NCI-H146 (cell line): Measurements from ENCODE around the gene MIER2.

Source experiments
- DNase-seq: peaks from one replicate; lab custom pipeline; 2025; lab: John Stamatoyannopoulos, UW

MIER2 gene

GRCh38 chr19:306151-306900 lies 38.3 kb downstream of the MIER2 start:
- no peak for DNase-seq

DNA sequence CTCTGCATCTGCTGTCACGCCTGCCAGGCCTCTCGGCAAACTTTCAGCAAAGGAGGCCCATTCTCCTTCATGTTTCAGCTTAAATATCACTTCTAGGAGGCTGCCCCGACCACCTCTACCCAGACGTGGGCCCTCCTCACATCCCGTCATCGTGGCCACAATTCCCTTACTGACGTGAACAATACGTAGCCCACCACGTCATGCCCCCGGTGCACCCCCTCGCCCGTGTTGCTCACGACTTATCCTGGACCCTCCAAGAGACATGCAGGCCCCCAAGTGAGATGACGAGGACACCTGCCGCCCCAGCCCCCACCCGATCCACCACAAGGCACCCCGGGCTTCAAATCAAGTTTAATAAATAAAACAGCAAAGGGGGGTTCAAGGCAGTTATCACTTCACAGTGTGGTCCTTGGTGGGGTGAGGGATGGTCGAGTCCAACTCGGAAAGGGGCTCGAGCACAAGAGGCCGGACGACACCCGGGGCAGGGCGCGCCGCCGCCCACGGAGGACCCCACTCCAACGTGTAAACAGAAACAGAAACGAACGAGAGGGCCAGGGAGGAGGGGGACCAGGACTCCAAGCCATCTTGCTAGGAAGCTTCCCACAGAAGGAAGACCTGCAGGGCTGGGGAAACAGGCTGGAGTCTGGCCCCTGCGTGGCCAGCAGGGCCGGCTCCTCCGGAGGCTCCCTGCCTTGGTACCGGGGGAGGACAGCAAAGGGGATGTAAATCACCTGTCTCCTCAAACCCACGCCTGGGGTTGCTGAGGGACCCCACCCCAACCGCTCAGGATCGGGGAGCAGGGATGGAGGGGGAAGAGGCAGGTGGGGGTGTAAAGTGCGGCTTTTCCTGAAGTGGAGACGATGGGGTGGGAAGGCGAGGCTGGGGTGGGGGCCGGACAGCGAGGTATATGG lies 39.1 kb downstream of the MIER2 start:
- no peak for DNase-seq

DNA sequence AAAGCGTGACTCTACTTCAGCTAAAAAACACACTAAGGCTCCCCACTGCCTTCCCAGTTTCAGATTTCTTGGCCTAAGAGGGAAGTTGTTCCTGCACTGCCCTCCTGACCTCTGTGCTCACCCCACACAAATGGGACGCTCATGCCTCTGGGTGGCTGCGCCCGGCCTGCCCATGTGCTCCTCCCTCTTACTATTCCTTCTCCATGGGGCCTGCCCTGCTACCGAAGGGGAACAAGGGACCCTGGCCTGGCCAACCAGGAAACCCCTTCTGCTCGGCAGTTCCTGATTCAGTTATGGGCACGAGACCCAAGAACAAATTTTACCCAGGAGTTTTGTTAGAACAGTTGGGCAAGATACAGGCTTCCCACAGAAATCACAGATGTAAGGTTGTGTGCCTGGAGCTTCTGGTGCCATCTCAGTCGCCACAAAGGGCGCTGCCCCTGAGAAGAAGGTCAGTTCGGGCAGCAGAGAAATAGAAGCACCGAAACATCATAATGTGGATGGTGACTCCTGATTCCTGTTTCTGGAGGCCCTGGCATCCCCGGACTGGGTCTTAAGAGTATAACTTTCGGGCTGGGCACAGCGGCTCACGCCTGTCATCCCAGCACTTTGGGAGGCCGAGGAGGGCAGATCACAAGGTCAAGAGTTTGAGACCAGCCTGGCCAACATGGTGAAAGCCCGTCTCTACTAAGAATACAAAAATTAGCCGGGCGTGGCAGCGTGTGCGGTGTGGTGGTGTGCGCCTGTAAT lies 47.9 kb downstream of the MIER2 start:
- DNase-seq = no peak

- DNase-seq = no peak
Observed at GRCh38 chr19:295687-296370, 48.8 kb downstream of the MIER2 start.

DNA sequence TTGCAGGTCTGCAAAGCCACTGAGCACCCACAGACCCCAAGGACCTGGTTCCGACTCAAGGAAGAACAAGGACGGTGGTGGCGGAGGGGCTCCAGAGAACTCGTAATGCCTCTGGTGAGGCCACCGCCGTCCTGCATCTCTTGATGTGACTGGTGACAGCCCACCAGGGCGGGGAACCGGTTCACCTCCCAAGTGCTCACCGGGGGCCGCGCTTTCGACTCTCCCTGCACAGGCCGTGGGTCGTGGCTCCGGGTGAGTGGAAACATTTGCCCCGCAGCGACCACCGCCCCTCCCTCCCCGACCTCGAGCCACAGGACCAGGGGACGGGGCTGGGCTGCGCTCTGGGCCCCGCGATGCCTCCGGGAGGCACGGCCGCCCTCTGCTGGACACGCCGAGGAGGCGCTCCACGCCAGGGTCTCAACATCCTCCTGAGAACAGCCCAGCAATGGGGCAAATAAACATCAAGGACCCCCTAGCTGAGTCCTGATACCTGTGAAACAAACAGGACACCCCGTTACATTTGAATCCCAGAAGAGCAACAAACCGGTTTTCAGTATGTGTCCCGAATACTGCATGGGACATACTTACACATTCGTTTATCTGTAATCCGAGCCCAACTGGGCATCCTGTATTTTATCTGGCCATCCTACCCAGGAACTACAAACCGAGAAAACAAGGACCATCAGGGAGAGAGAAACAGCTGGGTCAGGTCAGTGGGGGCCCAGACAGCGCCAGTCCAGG lies 49.5 kb downstream of the MIER2 start:
- no peak for DNase-seq

DNA sequence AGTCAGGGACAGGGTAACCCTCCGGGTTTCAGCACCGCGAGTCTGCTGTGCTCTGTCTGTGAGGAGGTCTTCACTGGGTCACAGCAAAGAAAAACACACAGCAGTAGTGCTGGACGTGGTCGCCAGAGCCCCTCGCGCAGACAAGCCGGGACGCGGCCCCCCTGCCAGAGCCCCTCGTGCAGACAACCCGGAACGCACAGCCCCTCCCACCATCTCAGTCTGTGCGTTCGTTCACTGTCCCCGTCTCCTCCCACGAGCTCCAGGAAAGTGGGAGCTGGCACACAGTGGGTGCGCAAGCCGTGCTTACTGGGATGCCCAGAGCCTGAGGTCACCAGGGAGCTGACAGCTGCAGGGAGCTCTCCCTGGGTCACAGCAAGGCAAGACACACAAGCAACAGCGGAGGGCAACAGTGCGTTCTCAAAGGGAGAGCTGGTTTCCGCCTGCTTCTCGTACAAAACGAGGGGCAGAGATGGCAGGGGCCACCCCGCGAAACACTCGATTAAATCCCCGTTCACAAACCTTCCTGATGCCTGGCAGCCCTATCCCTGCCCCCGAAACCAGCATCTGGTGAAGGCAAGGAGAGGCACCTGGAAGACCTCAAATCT lies 50.2 kb downstream of the MIER2 start:
- no peak for DNase-seq

DNA sequence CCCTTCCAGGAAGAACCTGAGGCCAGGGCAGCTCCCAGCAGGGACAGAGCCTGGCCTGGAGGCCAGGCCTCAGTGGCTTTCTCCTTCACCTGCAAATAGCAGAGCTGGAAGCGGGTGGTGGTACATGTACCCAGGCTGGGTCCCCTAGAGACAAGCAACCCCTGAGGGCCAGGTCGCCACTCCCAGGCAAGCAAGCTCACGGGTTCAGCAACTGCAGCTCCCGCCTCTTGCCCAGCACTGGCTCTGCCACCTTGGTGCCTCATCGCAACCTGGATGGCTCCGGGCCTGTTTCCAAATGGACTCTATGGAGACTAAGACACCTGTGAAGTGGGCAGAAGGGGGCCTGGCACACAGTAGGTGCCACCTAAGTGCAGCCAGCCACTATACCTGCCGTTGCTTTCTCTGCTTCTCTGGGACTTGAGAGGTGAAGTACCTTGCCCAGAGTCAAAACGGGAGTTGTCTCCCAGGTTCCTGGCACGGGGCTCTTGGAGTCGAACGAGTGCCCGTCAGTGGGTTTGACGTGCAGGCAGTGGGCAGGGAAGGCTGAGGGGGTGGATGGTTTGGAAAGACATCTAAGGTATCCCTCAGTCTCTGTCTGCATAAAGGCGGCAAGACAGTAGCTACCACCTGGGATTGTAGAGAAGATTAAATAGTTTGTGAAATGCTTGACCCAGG lies 51.0 kb downstream of the MIER2 start:
- DNase-seq = no peak

- no peak for DNase-seq
Observed at GRCh38 chr19:292951-293350, 51.6 kb downstream of the MIER2 start.

- DNase-seq = no peak
Observed at GRCh38 chr19:292281-292884, 52.2 kb downstream of the MIER2 start.

GRCh38 chr19:291561-292280 lies 52.9 kb downstream of the MIER2 start:
- DNase-seq = no peak

- DNase-seq = peak; percentile 27
Observed at GRCh38 chr19:291006-291521, 53.5 kb downstream of the MIER2 start, which contains the start of gene PLPP2. TSS of gene PLPP2 (minus strand) at chr19:291403. CDS start at chr19:291336, 67 bp downstream.

DNA sequence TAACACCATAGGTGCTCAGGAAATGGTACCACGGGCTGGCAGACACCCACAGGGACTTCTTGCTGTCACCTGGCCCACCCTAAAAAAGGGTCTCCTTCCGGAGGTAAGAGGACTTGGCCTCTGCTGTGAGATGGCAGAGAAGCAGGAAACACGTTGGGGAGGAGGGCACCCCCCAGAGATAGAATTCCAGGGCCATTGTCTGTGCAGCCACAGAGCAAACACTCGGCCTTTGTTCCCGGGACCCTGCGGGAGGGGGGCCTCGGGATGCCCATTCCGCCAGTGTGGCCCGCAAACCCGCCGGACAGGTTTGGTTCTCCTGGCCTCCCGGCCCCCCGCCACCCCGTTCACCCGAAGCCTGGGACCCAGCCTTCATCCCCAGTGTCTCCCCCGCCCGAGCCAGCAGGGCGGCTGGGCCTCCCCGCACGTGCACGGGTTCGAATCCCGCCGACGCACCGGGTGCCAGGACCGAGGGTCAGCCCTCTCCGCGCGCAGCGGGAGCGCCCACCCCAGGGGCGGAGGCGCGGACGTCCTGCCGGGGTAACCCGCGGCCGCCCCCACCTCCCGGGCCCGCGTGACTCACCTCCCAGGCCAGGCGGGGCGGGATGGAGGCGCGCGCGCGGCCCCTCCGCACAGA lies 54.1 kb downstream of the MIER2 start:
- DNase-seq = peak; percentile 80

- DNase-seq = peak; percentile 77
Observed at GRCh38 chr19:289651-290371, 54.8 kb downstream of the MIER2 start.

DNA sequence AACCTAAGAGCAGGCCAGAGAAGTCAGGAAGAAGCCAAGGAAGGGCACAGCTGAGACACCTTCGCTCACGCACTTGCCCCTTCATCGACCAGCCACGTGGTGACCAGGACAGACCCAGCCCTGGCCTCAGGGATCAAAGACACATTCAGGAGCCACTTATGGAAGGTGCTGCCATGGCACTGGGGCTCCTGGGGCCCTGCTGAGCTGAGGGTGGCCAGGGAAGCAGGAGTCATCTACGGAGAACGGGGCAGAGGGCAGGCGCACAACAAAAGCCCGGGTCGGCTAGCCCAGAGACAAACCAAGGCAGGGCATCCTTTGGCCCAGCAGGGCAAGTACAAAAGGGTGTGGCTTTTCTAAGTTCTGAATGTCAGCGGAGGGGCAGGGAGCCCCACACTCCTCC lies 55.7 kb downstream of the MIER2 start:
- DNase-seq = no peak

GRCh38 chr19:287381-287871 lies 57.2 kb downstream of the MIER2 start:
- no peak for DNase-seq

- DNase-seq = no peak
Observed at GRCh38 chr19:283395-283794, 61.2 kb downstream of the MIER2 start.

GRCh38 chr19:282501-282900 lies 62.1 kb downstream of the MIER2 start:
- DNase-seq = no peak
